NT2/D1 (cell line): ENCODE measurements around the gene UBAC1.

Source experiments
- DNase-seq: peaks from one replicate; pipeline ENCODE4 v3.0.0-alpha.2; 2011; ENCODE audit warnings: low read depth, low spot score
- H3K27me3 ChIP-seq: 2 replicates; pipeline ENCODE4 v1.6.0; 2011; ENCODE audit warnings: mild to moderate bottlenecking; ENCODE audit not compliant: insufficient read length, insufficient read depth
- H3K36me3 ChIP-seq: 2 replicates; pipeline ENCODE4 v1.6.1; 2011; ENCODE audit warnings: mild to moderate bottlenecking, low read length, mixed read lengths; ENCODE audit not compliant: insufficient read depth, insufficient read length
- H3K4me1 ChIP-seq: 2 replicates; pipeline ENCODE4 v1.5.1; 2011; ENCODE audit not compliant: insufficient read depth, insufficient read length
- H3K4me3 ChIP-seq: 2 replicates; pipeline ENCODE4 v1.5.1; 2011; ENCODE audit warnings: low read depth; ENCODE audit not compliant: insufficient read length
- H3K9ac ChIP-seq: 2 replicates; pipeline ENCODE4 v1.6.0; 2011; ENCODE audit warnings: low read depth; ENCODE audit not compliant: insufficient read length
- H3K9me3 ChIP-seq: 2 replicates; pipeline ENCODE4 v1.5.1; 2011; ENCODE audit warnings: mild to moderate bottlenecking, low read length; ENCODE audit not compliant: insufficient read depth
- SUZ12 ChIP-seq: IDR thresholded peaks from 2 replicates; pipeline ENCODE4 v1.6.1; 2011; ENCODE audit not compliant: insufficient read length, insufficient read depth; ENCODE audit errors: extremely low read depth
- YY1 ChIP-seq: IDR thresholded peaks from 2 replicates; pipeline ENCODE4 v1.6.1; 2011; ENCODE audit not compliant: insufficient read length, insufficient read depth
- ZNF274 ChIP-seq: IDR thresholded peaks from 2 replicates; pipeline ENCODE4 v1.6.1; 2011; ENCODE audit warnings: mild to moderate bottlenecking, low read depth, low read length

The UBAC1 gene

GRCh38 chr9:135887021-135887507 is 74.1 kb downstream of the UBAC1 start:
- Histone ChIP-seq H3K36me3 (peaks cover 19% of the 10 kb centered on the region), H3K27me3 (no peaks in the 10 kb centered on the region), H3K4me1 (peaks cover 43% of the 10 kb centered on the region), H3K9me3 (no peaks in the 10 kb centered on the region), H3K4me3 (no peak overlapping the region), H3K9ac (no peak overlapping the region)
- TF ChIP-seq SUZ12 (no peak), YY1 (no peak), ZNF274 (no peak)
- DNase-seq: no peak

GRCh38 chr9:135886147-135886981 is 74.8 kb downstream of the UBAC1 start:
- Histone ChIP-seq H3K27me3 (no peaks in the 10 kb centered on the region), H3K9me3 (no peaks in the 10 kb centered on the region), H3K4me1 (peaks cover 42% of the 10 kb centered on the region), H3K4me3 (no peak overlapping the region), H3K9ac (no peak overlapping the region), H3K36me3 (peaks cover 26% of the 10 kb centered on the region)
- TF ChIP-seq SUZ12 (no peak), ZNF274 (no peak), YY1 (no peak)
- no peak for DNase-seq

GRCh38 chr9:135885100-135885853 is 75.9 kb downstream of the UBAC1 start:
- H3K4me1 ChIP-seq: peaks cover 38% of the 10 kb centered on the region
- no peak for DNase-seq

GRCh38 chr9:135884328-135885035 is 76.7 kb downstream of the UBAC1 start:
- Histone ChIP-seq H3K27me3 (no peaks in the 10 kb centered on the region), H3K4me3 (no peak overlapping the region), H3K36me3 (peaks cover 38% of the 10 kb centered on the region), H3K9ac (no peak overlapping the region), H3K4me1 (peaks cover 30% of the 10 kb centered on the region), H3K9me3 (no peaks in the 10 kb centered on the region)
- TF ChIP-seq ZNF274 (no peak), SUZ12 (no peak), YY1 (no peak)
- DNase-seq: no peak

More at GRCh38 chr9:135885100-135885853, 75.9 kb downstream of the UBAC1 start:
- H3K9me3 ChIP-seq: no peaks in the 10 kb centered on the region
- no peak overlapping the region for H3K4me3 ChIP-seq
- H3K27me3 ChIP-seq: no peaks in the 10 kb centered on the region
- peaks cover 34% of the 10 kb centered on the region for H3K36me3 ChIP-seq
- no peak for TF ChIP-seq ZNF274
- TF ChIP-seq YY1: no peak
- no peak for TF ChIP-seq SUZ12
- H3K9ac ChIP-seq: no peak overlapping the region

- H3K9ac ChIP-seq: no peak overlapping the region
- H3K27me3 ChIP-seq: no peaks in the 10 kb centered on the region
- peaks cover 41% of the 10 kb centered on the region for H3K36me3 ChIP-seq
- no peak overlapping the region for H3K4me3 ChIP-seq
- DNase-seq: no peak
- H3K4me1 ChIP-seq: peaks cover 29% of the 10 kb centered on the region
- TF ChIP-seq YY1 (no peak), ZNF274 (no peak), SUZ12 (no peak)
- no peaks in the 10 kb centered on the region for H3K9me3 ChIP-seq
These were observed 77.6 kb downstream of the UBAC1 start for GRCh38 chr9:135883410-135884089.
